Ovary (tissue), 1 donor: Measurements from ENCODE around the gene LIMA1.

Experiments
- EP300 ChIP-seq: sonication (generic); formaldehyde crosslinking; IDR thresholded peaks from one replicate; pipeline ENCODE4 v1.6.1; 2017; ENCODE audit warnings: antibody characterized with exemption
- POLR2A ChIP-seq: fragments of 450-650 bp; IDR thresholded peaks from one replicate; pipeline ENCODE4 v1.6.1; 2017; ENCODE audit warnings: antibody characterized with exemption, mild to moderate bottlenecking, moderate library complexity

GRCh38 chr12:50309950-50310349 lies 26.6 kb upstream of the LIMA1 start:
- TF ChIP-seq POLR2A (no peak), EP300 (no peak)
